ENCODE measurements around the gene ABCB9. TPM values are rescaled to one million over a fixed set of nuclear protein-coding genes. Genes with fewer than 3 reads are reported as not detected.

The ABCB9 gene
- total RNA-seq, 1 experiment from 2014 or later = 7.4 TPM

- in situ Hi-C loops (cut with HindIII; ENCODE audit: low sequenced_read_pairs) = no loop called here
- DNase-seq (ENCODE audit: low spot score) = no peak
Observed at GRCh38 chr12:122887819-122888212, 78.4 kb downstream of the ABCB9 start.

GRCh38 chr12:122886851-122887818 is 79.1 kb downstream of the ABCB9 start:
- in situ Hi-C loops (cut with HindIII; ENCODE audit: low sequenced_read_pairs) = no loop called here
- DNase-seq (ENCODE audit: low spot score) = no peak

GRCh38 chr12:122886161-122886560 is 80.1 kb downstream of the ABCB9 start:
- in situ Hi-C loops (cut with HindIII; ENCODE audit: low sequenced_read_pairs) = no loop called here
- no peak for DNase-seq (ENCODE audit: low spot score)

- DNase-seq (ENCODE audit: low spot score) = no peak
- in situ Hi-C loops (cut with HindIII; ENCODE audit: low sequenced_read_pairs) = loop anchor here (5.0 kb wide), 1 partner anchor 62 kb away; no protein-coding TSS in a partner anchor
Observed at GRCh38 chr12:122884860-122885259, 81.4 kb downstream of the ABCB9 start.

GRCh38 chr12:122884091-122884826 is 82.0 kb downstream of the ABCB9 start:
- DNase-seq (ENCODE audit: low spot score) = no peak
- in situ Hi-C loops (cut with HindIII; ENCODE audit: low sequenced_read_pairs) = loop anchor here (5.0 kb wide), 1 partner anchor 63 kb away; no protein-coding TSS in a partner anchor

- in situ Hi-C loops (cut with HindIII; ENCODE audit: low sequenced_read_pairs) = loop anchor here (5.0 kb wide), 1 partner anchor 64 kb away; no protein-coding TSS in a partner anchor
- no peak for DNase-seq (ENCODE audit: low spot score)
Observed at GRCh38 chr12:122882908-122883558, 83.2 kb downstream of the ABCB9 start.

GRCh38 chr12:122880668-122881067 is 85.6 kb downstream of the ABCB9 start:
- peak; percentile 59 for DNase-seq (ENCODE audit: low spot score)
- in situ Hi-C loops (cut with HindIII; ENCODE audit: low sequenced_read_pairs) = loop anchor here (5.0 kb wide), 1 partner anchor 67 kb away; no protein-coding TSS in a partner anchor

- in situ Hi-C loops (cut with HindIII; ENCODE audit: low sequenced_read_pairs) = loop anchor here (5.0 kb wide), 1 partner anchor 67 kb away; no protein-coding TSS in a partner anchor
- no peak for DNase-seq (ENCODE audit: low spot score)
Observed at GRCh38 chr12:122880155-122880667, 86.1 kb downstream of the ABCB9 start.

Other genes with a start within 250 kb of the ABCB9 start
- gene HCAR3, start 249.7 kb downstream of the ABCB9 start, total RNA-seq (2014; rRNA removed; shearing (Covaris generic)) = not detected in 2 replicates
- gene HCAR1, start 235.6 kb downstream of the ABCB9 start, total RNA-seq (2014; rRNA removed; shearing (Covaris generic)) = not detected in 2 replicates
- gene DENR, start 213.6 kb downstream of the ABCB9 start, total RNA-seq (2014; rRNA removed; shearing (Covaris generic)) = 21.9 and 23.4 TPM in 2 replicates
- 0.49 and 0.54 TPM in 2 replicates for gene CCDC62, start 191.9 kb downstream of the ABCB9 start, total RNA-seq (2014; rRNA removed; shearing (Covaris generic))
- gene HIP1R, start 131.0 kb downstream of the ABCB9 start, total RNA-seq (2014; rRNA removed; shearing (Covaris generic)) = 14.0 and 19.3 TPM in 2 replicates
- gene VPS37B, start 70.3 kb downstream of the ABCB9 start, total RNA-seq (2014; rRNA removed; shearing (Covaris generic)) = 38.3 and 53.4 TPM in 2 replicates
- 23.6 and 45.3 TPM in 2 replicates for gene OGFOD2, start 8.8 kb upstream of the ABCB9 start, total RNA-seq (2014; rRNA removed; shearing (Covaris generic))
- gene ARL6IP4, start 14.2 kb upstream of the ABCB9 start, total RNA-seq (2014; rRNA removed; shearing (Covaris generic)) = 315 and 347 TPM in 2 replicates
- 0.06 and 1.9 TPM in 2 replicates for gene PITPNM2, start 184.6 kb upstream of the ABCB9 start, total RNA-seq (2014; rRNA removed; shearing (Covaris generic))